Activated CD4-positive, alpha-beta T cell treated with anti-CD3 and anti-CD28 coated beads, Interleukin-2, amount 50 U/mL, for 1 hour (primary cell): ENCODE measurements around the gene TBC1D7.

ENCODE experiments used
- DNase-seq: peaks from one replicate; pipeline ENCODE4 v3.0.0-alpha.2; 2020

TBC1D7 gene

DNA sequence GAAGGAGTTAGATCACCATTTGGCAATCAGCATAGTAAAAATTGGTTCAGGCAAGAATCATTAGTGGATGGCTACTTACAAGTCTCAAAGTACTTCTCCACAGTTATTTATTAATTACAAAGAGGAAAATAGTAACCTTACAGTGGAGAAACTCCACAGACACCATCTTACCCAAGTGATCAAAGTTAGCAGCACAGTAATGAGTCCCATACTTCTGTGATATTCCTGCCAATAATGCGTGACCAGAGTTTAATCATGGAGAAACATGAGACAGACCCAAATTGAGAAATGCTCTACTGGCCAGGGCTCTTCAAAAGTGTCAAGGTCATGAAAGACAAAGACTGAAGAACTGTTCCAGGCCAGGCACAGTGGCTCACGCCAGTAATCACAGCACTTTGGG, 9.5 kb downstream of the TBC1D7 start:
- no peak for DNase-seq

DNA sequence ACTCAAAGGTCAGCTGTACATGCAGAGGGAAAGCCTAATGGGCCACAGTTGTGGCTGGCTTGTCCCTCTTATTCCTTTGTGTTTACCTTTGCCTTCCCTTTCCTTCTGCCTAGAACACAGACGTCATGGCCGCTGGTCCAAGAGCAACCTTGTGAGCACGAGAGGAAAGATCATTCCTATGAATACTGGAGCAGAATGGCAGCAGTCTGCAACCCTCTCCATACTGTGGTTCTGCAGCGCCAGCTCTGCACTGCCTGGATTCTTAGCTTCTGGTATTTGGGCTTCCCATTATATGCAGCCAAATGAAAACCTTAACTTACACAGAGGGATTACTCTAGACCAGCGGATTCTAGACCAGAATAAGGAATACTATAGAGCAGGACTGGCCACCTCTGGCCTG, 12.4 kb downstream of the TBC1D7 start:
- no peak for DNase-seq

DNA sequence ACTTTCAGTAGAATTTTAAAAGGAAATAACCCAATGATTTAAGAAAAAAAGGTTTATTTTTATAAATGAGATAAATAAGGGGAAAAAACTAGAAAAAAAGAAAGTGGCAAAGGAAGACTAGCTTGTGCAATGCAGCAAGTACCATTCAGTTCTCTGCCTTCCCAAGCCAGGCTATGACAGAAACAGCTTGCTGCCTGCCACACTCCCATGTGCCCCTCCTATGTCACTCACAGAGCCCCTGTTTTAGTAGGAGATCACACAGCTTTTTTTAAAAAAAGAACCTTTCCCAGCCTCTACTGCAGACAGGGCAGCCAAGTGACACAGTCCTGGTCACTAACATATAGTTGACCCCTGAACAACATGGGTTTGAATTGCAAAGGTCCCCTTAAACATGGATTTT, 13.5 kb downstream of the TBC1D7 start:
- DNase-seq = no peak

DNA sequence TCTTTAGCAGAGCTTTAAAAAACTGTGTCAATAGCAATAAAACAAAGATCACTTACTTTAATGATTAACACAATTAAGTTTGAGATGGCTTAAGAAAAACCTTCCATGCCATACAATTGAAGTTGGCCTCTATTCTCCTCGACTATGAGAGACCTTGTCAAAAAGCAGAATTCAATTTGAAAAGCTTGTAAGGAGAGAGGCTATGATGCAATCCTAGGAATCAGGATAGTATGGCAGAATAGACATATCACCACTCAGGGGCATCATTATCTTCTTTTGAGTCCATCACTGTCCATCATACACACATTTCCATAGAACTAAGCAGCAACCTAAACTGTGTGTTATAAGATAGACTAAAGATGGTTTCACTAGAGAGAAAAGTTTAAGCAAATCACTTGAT, 17.2 kb downstream of the TBC1D7 start:
- DNase-seq = no peak

DNA sequence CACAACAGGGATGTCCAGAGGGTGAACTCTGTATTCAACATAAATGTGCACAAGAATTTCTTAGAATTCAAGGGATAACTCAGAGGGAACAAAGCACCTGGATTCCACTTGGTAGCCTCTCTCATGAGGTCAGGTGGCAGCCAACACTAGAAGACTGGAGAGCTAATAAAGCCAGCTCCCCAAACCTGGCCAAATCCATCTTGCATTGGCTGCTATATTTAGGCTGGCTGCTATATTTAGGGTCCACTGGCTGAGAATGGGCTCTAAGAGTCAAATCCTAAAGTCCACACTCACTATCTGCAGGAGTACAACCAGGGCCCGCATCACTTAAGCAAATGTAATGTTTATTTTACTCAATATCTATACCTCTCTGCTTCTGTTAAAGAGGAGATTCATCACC, 20.0 kb downstream of the TBC1D7 start:
- no peak for DNase-seq

DNA sequence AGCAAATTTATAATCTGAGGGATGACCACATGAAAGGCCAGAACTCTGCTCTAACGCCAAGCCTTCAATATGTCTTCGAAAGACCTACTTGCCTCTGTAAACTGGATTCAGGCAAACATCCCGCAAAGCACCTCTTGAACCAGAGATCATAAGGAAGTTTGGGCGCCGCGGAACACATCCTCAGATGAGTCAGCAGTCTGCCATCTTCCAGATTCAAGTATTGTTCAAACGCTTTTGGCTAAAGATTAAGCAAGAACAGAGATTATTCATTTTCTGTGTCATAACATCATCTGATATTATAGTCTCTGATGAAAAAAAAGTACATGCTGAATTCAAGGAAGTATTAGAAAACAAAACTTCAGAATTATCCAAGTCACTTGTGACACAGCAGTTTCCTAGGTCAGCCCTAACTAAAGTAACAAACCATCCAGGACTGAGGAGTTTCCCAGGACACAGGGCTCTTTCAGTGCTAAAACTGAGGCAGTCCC, 20.8 kb downstream of the TBC1D7 start:
- DNase-seq = no peak

DNA sequence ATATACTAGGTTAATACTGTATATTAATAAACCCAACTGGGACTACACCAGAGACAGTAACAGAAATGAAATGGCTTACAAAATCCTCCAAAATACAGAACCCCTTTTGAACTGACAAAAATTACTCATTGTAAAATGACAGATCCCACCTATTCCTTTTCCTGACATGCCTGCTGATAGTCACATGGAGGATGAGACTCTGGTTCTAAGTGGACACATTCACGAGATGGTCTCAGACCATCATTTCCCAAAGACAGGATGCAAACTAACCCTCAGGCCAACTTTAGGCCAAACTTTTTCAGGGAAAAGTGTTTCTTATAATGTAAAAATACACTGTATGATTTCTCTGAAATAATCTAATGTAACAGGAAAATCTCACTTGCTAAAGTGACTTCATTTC, 22.5 kb downstream of the TBC1D7 start:
- no peak for DNase-seq

DNA sequence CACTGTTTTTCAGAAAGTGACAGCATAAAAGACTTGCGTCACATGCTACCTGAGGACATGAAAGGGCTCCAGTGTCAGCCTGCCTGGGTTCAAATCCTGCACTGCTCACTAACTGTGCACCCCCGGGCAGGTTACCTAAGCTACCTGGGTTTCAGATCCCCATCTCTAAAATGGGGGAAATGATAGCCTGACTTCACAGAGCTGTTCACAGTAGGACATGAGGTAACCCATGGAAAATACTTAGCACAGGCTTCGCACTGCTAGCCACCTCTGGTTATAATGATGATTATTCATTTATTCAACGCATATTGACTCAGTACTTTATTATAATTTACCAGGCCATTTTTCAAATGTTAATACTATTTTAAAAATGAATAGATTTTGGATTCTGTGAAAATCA, 23.0 kb downstream of the TBC1D7 start:
- no peak for DNase-seq

DNA sequence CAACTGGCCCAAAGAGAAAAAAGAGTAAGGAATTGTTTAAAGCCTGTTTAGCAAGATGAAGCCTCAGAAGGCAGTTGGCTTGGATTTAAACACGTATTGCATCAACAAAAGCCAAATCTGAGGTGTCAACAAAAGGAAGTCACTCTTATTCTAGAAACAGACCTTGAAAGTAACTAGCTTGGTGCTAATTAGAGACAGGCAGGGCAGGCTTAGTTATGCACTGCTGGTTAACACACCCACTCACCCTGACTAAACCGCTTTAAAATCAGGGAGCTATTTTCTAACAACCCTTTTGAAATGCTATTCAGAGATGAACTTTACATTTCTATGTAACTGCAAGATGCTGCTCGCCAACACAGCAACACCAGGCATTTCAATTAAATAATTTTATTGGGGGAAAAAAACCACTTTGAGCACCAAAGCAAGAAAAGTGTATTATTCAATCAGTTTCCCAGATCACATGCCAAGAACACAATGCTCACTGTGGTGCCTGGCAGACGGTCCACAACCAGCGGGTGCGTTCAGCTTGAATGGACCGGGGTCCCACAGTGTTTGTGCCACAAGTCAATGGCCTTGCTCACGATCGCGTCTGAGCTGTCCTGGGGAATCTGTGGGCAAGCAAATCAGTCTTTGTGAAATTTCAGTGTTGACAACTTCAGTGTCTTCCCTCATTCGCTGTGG, 23.6 kb downstream of the TBC1D7 start:
- no peak for DNase-seq

DNA sequence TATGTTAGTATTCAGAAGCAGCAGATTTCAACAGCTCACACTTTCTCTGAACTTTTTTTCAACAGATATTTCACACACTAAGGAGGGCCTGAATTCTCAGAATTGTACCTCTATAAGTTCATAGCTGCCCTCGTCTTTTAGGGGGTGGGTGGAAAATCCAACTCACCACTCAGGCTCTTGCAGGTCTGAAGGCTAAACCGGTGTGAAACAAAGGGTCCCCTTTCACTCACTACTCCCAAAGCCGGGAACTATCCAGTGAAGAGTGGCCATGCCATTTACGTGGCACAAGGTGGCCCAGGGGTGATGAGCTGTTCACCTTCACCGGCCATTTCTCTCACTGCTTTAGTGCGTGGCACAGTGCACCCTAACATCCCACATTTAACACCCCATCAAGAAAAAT, 24.2 kb downstream of the TBC1D7 start:
- DNase-seq = no peak

DNA sequence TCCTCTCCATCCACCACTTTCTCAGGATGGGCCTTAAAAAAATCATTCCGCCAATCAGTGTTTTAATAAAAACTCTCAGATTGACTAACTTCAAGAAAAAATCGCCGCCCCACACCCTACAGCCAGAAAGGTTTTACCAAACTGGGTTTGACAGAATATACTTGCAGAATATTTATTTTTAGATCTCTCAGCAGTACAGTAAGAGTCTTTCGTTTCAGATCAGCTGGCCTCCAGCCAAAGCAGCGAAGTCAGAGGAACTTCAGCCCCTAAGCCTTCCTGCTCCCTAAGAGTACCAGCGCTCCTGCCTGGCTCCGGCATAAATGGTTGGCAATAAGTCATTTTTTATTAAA, 24.7 kb downstream of the TBC1D7 start:
- no peak for DNase-seq

DNA sequence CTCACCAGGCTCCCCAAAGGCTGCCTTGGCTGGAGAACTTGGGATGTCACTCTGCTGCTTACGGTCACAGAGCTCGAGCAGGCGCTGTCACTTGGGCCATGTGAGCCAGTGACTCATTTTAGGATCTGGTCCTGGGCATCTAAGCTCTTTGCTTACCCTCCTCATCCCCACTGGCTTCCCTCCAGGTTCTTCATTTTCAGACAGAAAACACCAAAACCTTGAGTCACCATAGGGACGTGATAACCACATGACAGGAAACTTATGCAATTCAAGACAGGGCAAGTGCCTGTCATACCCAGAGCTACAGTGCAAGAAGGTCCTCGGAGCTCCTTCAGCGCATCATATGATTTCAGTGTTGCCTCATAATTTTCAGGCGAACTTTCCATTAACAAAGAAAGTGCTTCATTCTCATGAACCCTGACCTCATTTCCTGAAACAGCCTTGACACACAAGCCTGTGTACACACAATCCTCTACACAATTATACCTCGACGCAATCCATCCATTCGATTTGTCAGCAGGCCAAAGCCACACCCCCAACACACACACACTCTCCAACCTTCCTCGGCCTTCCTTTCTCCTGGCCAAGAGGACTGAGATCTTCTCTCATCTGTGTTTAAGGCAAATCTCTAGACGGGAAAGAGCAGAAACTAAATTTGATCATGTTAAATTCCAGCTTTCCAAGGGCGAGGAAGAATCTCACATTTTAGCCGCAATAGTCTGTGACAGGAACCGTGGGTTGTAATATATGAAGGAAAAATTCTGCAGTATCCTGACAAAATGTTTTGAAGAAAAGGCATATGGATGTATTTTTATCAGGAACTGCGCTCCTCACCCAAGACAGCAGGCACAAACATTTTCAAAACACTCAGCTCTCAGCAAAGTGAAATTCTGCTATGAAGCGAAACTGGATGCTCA, 25.3 kb downstream of the TBC1D7 start:
- no peak for DNase-seq

DNA sequence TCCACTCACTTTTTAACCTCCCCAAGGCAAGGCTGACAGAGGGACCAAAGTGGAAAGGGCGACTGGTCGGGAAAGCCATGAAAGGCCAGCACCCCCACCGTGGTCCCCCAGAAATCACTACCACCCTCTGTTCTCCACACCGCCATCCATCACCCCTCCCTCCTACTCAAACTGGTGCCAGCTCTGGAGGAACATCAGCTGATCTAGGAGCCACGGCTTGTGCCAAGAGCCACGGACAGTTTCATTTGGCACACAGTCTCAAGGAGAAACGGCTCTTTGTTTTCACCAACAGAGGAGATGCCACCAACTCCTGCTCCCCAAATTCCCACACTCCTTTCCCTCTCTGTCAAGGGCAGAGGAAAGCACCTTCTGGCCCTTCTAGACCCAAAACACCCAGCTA, 26.0 kb downstream of the TBC1D7 start:
- DNase-seq = no peak

DNA sequence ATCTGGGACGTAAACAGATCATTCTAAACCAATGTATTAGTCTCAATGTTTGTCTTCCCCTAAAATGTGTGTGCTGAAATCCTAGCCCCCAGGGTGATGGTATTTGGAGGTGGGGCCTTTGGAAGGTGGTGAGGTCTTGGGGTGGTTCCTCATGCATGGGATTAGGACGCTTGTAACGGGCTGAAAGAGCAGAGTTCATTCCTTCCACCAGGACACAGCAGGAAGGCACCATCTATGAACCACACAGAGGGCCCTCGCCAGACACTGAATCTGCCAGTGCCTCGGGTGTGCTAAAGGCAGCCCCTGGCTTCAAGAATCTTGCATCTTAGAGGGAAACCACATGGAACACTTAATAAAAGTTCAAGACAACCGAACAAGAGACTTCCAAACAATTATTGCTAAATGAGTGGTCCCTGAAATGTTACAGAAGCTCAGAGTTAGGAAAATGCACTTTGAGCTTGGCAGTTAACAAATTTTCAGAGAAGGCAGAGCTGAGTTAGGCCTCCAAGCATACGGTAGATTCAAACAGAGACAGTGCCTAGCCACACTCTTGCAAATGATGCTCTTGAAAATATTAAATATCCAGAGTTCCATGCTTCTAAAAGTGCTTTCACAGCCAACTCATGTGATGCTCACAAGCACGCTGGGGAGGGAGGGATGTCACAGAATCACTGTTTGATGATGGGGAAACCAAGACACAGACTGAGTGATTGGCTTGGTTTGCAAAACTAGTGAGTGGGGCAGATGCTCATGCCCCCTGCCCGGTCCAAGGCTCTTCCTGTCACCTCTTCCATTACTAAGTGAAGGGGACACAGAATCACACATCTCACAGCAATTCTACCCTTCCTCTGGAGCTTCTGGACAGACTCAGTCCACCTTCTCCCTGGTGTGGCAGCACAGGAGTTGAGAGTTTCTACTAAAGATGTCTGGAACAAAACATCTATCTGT, 27.4 kb downstream of the TBC1D7 start:
- no peak for DNase-seq

DNA sequence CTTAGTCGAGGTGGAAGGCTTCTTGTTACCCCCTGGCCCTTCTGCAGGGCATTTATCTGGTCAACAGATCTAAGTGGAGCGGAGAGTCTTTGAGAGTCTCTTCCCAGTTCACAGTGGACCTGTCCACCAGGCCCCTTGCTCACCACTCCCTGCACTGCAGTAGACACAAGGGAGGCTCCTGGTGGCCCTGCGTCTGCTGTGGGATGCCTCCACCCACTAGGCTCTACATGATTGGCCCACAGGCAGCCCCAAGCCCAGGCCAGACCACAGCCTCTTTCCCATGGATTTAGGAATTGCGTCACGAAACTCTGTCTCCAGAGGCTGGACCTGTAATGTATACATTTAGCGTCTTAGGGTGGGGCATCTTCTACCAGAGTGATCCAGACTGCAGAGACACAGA, 28.4 kb downstream of the TBC1D7 start:
- no peak for DNase-seq

DNA sequence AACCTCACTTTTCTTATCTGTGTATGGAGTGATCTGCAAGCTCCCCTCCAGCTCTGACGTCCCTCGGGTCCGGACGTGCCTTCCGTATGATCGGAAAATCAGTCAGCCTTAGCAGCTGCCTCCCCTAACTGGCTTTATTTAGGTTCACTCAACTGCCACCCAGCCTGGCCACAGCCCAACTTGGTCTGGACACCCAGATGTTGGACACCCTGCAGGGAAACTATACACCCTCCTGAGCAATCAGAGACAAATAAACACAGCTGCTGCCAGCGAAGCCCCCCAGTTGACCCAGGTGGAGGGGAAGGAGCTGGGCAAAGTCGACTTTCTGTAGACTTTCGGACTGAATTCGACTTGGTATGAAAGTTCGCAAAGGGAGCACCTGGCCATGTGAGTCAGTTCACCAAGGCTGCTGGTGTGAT, 28.9 kb downstream of the TBC1D7 start:
- DNase-seq = no peak

DNA sequence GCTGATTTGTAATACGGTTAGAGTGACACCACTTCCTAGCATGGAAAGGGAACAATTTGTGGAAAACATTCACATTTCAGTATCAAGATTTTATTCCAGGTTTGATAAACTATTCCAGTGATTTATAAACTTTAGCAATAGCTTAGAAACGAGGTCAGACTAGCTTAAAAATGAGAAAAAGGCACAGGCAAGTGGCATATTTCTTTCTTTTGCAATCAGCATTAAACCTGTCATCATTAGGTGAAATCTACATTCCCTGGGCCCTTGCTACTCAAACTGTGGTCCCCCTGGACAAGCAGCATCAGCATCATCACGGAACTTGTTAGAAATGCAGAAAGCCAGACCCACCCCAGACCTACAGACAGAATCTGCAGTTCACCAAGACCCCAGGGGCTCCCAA, 29.9 kb downstream of the TBC1D7 start:
- DNase-seq = no peak

DNA sequence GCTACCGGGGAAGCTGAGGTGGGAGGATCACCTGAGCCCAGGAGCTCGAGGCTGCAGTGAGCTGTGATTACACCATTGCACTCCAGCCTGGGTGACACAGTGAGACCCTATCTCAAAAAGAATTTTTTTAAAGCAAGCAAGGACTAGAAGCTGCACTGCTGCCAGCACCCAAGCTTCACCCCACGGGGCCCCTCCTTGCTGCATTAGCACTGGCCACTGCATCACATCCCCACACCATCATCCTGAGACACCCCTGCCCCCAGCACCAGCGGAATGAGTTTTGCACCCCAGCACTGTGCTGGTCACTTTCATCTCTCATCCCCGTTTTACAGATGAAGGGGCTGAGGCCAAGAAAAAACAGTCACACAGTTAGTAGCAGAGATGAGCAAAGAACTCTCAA, 30.9 kb downstream of the TBC1D7 start:
- no peak for DNase-seq

DNA sequence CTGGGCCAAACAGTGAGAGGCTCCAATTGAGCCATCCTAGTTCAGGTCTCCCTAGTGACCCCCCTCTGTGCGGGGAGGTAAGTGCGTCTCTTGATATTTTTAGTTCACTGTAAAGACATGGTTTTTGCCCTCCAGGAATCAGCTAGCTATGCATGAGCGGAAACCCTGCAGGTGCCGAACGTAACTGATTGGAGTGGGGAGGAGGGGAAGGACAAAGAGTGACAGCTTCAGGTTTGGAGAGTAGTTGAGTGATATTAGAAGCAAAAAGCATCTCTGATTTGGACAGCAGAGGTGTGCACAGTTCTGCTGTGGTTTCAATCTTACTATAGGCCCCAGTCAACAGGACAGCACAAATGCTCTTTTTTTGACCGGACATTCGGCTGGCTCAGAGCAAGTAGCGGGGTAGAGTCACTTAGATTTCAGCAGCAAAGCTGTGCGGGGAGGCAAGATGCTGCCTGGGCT, 31.8 kb downstream of the TBC1D7 start:
- DNase-seq = no peak

DNA sequence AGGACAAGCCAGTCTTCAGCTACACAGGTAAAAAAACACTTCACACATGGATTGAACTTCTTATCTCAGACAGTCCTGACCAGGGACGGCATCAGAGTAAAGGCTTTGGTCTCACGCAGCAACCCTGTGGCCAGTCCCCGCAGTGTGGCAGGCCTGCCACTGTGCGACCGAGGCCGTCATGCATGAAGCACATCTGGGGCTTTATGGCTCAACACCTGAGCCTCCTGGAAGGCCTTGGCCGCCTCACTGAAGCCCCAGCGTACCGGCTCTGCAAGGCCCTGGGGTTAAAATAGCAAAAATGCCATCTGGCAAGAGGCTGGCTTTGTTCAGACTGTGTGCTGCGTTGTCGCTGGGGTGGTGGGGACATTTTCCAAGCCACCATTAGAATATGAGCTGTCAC, 32.8 kb downstream of the TBC1D7 start:
- no peak for DNase-seq

DNA sequence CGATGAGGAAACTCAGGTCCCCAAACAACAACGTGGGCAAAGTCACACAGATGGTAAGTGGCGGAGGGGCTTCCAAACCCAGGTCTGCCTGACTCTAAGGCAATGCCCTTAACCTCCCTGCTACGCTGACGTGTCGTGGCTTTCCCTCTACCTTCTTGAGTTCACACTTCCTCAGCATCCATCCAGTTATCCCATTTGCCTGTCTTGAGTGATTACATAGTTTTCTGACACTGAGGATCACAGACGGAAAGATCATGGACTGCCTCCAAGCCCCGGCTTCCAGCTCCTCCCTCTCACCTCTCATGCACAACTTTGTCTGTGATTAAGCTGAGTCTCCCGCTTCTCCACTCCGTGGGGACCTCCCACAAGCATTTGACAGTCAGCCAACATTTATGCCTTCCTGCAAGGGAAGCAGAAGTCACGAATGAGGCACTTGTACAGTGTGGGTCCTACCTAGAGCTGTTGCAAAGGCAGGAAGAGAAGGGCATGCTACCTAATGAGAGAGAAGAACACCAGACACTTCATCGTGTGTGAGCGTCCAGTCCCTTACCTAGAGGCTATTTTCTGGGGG, 33.8 kb downstream of the TBC1D7 start:
- no peak for DNase-seq

DNA sequence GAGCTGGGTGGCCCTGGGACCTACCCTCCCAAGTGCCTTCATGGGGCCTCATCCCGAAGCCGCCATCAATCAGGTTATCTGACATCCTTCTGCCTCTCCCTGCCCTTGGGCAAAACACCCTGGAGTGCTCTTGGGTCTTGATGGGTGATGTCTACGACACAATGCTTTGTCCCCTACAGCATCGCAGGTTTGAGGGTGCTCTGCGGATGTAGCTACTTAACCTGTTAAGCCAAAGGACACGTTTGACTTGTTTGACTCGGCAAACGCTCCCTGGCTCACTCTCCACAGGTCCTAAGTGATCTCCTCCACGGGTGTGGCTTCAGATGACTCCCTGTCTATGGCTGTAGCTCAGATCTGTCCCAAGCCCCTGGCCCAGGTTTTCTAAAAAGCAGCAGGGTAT, 35.6 kb downstream of the TBC1D7 start:
- DNase-seq = no peak

DNA sequence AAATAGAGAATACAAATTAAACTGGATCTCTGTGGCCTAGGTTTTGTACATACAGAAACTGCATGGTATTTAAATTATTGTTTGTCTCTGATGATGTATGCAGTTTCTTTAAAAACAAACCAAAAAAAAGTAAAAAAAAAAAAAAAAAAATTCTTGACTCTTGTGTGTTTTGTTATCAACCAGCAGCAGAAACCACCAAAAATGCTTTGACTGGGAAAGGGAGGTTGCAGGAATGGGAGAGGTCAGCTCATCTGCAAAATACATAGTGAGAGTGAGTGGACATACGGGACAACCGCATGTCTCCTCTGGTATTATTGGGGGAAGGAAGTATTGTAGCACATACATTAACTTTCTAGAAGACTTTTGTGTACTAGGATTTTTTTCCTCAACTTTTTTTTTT, 38.0 kb downstream of the TBC1D7 start:
- DNase-seq = no peak
